ENCODE measurements around the gene DBR1. TPM values are rescaled to one million over a fixed set of nuclear protein-coding genes. Genes with fewer than 3 reads are reported as not detected.

Gene DBR1
- total RNA-seq, 4 donors from 2014 or later: 16.8 to 25.4 (median 18.3) TPM

- peaks cover 0 to 4% of the 10 kb centered on the region in 2 donors for H3K4me1 ChIP-seq
- 92 to 98% methylated on average over 1 of the region's 1 CpG for WGBS, 2 donors
- no peaks in the 10 kb centered on the region for H3K9me3 ChIP-seq
- no peak for TF ChIP-seq POLR2A (IDR thresholded peaks at IDR 0.05)
- TF ChIP-seq CTCF (IDR thresholded peaks at IDR 0.05): no peak
- peaks cover 20 to 27% of the 10 kb centered on the region in 2 donors for H3K36me3 ChIP-seq
- H3K4me3 ChIP-seq (replicated peaks in 1 of 3): no peak overlapping the region
- no peaks in the 10 kb centered on the region for H3K27me3 ChIP-seq
- H3K27ac ChIP-seq: no peak overlapping the region
- intact Hi-C loops (cut with DNase I): no loop called here
- DNase-seq: no peak
Measured at GRCh38 chr3:138220242-138220641, 45.5 kb upstream of the DBR1 start.

DNA sequence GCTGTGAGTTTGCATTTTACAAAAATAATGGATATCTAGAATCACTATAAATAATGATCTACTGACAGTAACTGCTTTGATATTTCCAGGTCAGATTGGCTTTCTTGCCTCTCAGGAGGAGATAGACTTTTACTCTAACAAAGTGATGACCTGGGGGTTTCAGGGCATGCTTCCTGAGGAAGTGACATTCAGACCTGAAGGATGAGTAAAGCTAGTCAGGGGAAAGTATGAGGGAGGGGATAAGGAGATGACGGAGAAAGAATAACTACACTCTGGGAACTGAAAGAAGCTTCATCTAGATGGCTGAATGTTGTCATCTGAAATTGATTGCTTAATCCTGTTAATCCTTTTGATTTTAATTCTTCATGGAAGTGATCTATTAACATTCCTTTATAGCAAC is 44.5 kb upstream of the DBR1 start:
- TF ChIP-seq POLR2A (IDR thresholded peaks at IDR 0.05): no peak
- TF ChIP-seq CTCF (IDR thresholded peaks at IDR 0.05): no peak
- intact Hi-C loops (cut with DNase I): no loop called here
- WGBS, 2 donors: 84 to 86% methylated on average over 1 of the region's 1 CpG
- Histone ChIP-seq H3K27me3 (no peaks in the 10 kb centered on the region), H3K4me1 (peaks cover 0 to 4% of the 10 kb centered on the region in 2 donors), H3K27ac (no peak overlapping the region), H3K36me3 (peaks cover 10 to 17% of the 10 kb centered on the region in 2 donors), H3K9me3 (no peaks in the 10 kb centered on the region), H3K4me3 (replicated peaks in 1 of 3) (no peak overlapping the region)
- DNase-seq: no peak

DNA sequence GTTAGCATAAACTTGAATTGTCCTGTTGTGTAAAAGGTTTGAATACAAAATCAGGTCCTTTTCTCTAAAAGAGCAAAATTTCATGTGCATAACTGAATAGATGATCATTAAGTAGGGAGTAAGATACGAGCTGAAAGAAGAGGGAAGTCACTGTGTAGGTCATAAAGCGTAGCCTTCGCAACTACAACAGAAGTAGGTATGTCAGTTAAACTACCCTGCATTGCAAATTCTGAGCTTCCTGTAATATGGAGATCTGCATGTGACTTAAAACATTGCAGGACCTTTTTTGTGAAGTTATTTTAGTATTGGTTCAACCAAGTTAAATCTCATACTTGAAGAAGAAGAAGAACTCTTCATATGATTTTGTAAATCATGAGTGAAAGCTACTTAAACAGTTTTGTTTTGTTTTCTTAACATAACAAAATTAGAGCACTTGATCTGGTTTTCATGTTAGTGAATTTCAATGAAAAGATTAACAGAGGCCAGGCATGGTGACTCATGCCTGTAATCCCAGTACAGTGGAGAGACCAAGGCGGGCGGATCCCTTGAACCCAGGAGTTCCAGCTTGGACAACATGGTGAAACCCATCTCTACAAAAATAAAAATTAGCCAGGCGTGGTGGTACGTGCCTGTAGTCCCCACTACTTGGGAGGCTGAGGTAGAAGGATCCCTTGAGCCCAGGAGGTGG is 38.8 kb upstream of the DBR1 start:
- Histone ChIP-seq H3K27me3 (no peaks in the 10 kb centered on the region), H3K27ac (no peak overlapping the region), H3K36me3 (no peaks in the 10 kb centered on the region), H3K9me3 (no peaks in the 10 kb centered on the region), H3K4me3 (replicated peaks in 1 of 3) (no peak overlapping the region), H3K4me1 (peaks cover 7 to 12% of the 10 kb centered on the region in 2 donors)
- WGBS, 2 donors: 98% methylated on average over 7 of the region's 7 CpGs
- no peak for DNase-seq
- intact Hi-C loops (cut with DNase I): no loop called here
- TF ChIP-seq CTCF (IDR thresholded peaks at IDR 0.05) (no peak), POLR2A (IDR thresholded peaks at IDR 0.05) (no peak)

- no peaks in the 10 kb centered on the region for H3K9me3 ChIP-seq
- H3K4me3 ChIP-seq (replicated peaks in 1 of 3): no peak overlapping the region
- H3K36me3 ChIP-seq: no peaks in the 10 kb centered on the region
- DNase-seq: no peak
- WGBS, 2 donors: 71% methylated on average over 3 of the region's 3 CpGs
- H3K4me1 ChIP-seq: peaks cover 7 to 12% of the 10 kb centered on the region in 2 donors
- H3K27me3 ChIP-seq: no peaks in the 10 kb centered on the region
- TF ChIP-seq POLR2A (IDR thresholded peaks at IDR 0.05) (no peak), CTCF (IDR thresholded peaks at IDR 0.05) (no peak)
- no peak overlapping the region for H3K27ac ChIP-seq
- intact Hi-C loops (cut with DNase I): no loop called here
Measured at GRCh38 chr3:138210528-138210927, 35.8 kb upstream of the DBR1 start.

- peaks cover 4 to 14% of the 10 kb centered on the region in 2 donors for H3K4me1 ChIP-seq
- no peaks in the 10 kb centered on the region for H3K27me3 ChIP-seq
- no peaks in the 10 kb centered on the region for H3K36me3 ChIP-seq
- intact Hi-C loops (cut with DNase I): no loop called here
- no peak for DNase-seq
- no peak for TF ChIP-seq POLR2A (IDR thresholded peaks at IDR 0.05)
- TF ChIP-seq CTCF (IDR thresholded peaks at IDR 0.05): no peak
- H3K4me3 ChIP-seq (replicated peaks in 1 of 3): no peak overlapping the region
- H3K9me3 ChIP-seq: no peaks in the 10 kb centered on the region
- WGBS, 2 donors: 96 to 98% methylated on average over 2 of the region's 2 CpGs
- no peak overlapping the region for H3K27ac ChIP-seq
Measured at GRCh38 chr3:138206196-138206595, 31.5 kb upstream of the DBR1 start.

Data from thyroid gland (tissue), 4 donors.